ENCODE results near the gene ZNF385D.
"Not testable (repeated sequence)": the region's sequence is repeated elsewhere in the genome, so short reads cannot be mapped to it uniquely, and the experiment has no call there.

ZNF385D gene

GRCh38 chr3:21434310-21434709 is 316.7 kb downstream of the ZNF385D start:
- DNase-seq: no peak

- DNase-seq: no peak
Observed at GRCh38 chr3:21433751-21434150, 317.3 kb downstream of the ZNF385D start.

- DNase-seq: no peak
Observed at GRCh38 chr3:21426920-21427319, 324.1 kb downstream of the ZNF385D start.

- DNase-seq: no peak
Observed at GRCh38 chr3:21425715-21426114, 325.3 kb downstream of the ZNF385D start.

GRCh38 chr3:21421096-21421495 is 329.9 kb downstream of the ZNF385D start:
- no peak for DNase-seq

- no peak for DNase-seq
Observed at GRCh38 chr3:21417991-21418390, 333.0 kb downstream of the ZNF385D start.

GRCh38 chr3:21414506-21414905 is 336.5 kb downstream of the ZNF385D start:
- DNase-seq: no peak

- DNase-seq: no peak
Observed at GRCh38 chr3:21411058-21411457, 340.0 kb downstream of the ZNF385D start.

GRCh38 chr3:21409401-21409800 is 341.6 kb downstream of the ZNF385D start:
- DNase-seq: no peak

GRCh38 chr3:21407743-21408142 is 343.3 kb downstream of the ZNF385D start:
- no peak for DNase-seq

- DNase-seq: no peak
Observed at GRCh38 chr3:21405671-21406667, 345.0 kb downstream of the ZNF385D start.

- DNase-seq: no peak
Observed at GRCh38 chr3:21398461-21398860, 352.5 kb downstream of the ZNF385D start.

- no peak for DNase-seq
Observed at GRCh38 chr3:21393683-21394311, 357.2 kb downstream of the ZNF385D start.

- DNase-seq: no peak
Observed at GRCh38 chr3:21392526-21392925, 358.5 kb downstream of the ZNF385D start.

GRCh38 chr3:21390856-21391255 is 360.2 kb downstream of the ZNF385D start:
- no peak for DNase-seq

GRCh38 chr3:21390136-21390535 is 360.9 kb downstream of the ZNF385D start:
- DNase-seq: no peak

GRCh38 chr3:21387142-21387826 is 363.7 kb downstream of the ZNF385D start:
- DNase-seq: not testable (repeated sequence)

GRCh38 chr3:21378036-21378435 is 373.0 kb downstream of the ZNF385D start:
- not testable (repeated sequence) for DNase-seq

GRCh38 chr3:21377071-21377769 is 373.8 kb downstream of the ZNF385D start:
- DNase-seq: no peak

- DNase-seq: no peak
Observed at GRCh38 chr3:21372316-21372715, 378.7 kb downstream of the ZNF385D start.

All from effector CD4-positive, alpha-beta T cell (primary cell).